Camera-type eye (tissue), 1 donor: ENCODE measurements around the gene SLC25A51. TPM values are rescaled to one million over a fixed set of nuclear protein-coding genes. Genes with fewer than 3 reads are reported as not detected.

Source experiments
- total RNA-seq: library from RNA; depleted of rRNA; stranded (reverse); fragments of >200 nt; gene quantifications from one replicate; pipeline ENCODE4 v1.2.3, GENCODE V29; 2014

The SLC25A51 gene
- 47.3 TPM for total RNA-seq

GRCh38 chr9:37903647-37904444 lies at the start of gene SLC25A51:
SLC25A51 (minus strand) TSS chr9:37904127; CDS start chr9:37888550, 15,577 bp downstream.

Other genes starting within 250 kb of the SLC25A51 start
- 8.7 TPM for gene TRMT10B, start 150.3 kb downstream of the SLC25A51 start, total RNA-seq
- gene EXOSC3, start 119.1 kb downstream of the SLC25A51 start, total RNA-seq: 73.2 TPM
- gene DCAF10, start 103.3 kb downstream of the SLC25A51 start, total RNA-seq: 39.6 TPM
- gene SHB, start 165.1 kb upstream of the SLC25A51 start, total RNA-seq: 14.2 TPM